ENCODE measurements around the gene VPS54.

The VPS54 gene

GRCh38 chr2:63875559-63876245 lies 143.5 kb downstream of the VPS54 start:
- H3K27me3 Mint-ChIP-seq (ENCODE audit: low read depth, poor library complexity): no peaks in the 10 kb centered on the region
- no peak overlapping the region for H3K4me3 Mint-ChIP-seq
- H3K4me1 Mint-ChIP-seq: peaks cover 16% of the 10 kb centered on the region
- DNase-seq: no peak
- peaks cover 69% of the 10 kb centered on the region for H3K36me3 Mint-ChIP-seq (ENCODE audit: low read depth)
- H3K9me3 Mint-ChIP-seq: peaks cover 21% of the 10 kb centered on the region
- no peak overlapping the region for H3K27ac Mint-ChIP-seq
- no peak for TF ChIP-seq CTCF (IDR thresholded peaks at IDR 0.05)

DNA sequence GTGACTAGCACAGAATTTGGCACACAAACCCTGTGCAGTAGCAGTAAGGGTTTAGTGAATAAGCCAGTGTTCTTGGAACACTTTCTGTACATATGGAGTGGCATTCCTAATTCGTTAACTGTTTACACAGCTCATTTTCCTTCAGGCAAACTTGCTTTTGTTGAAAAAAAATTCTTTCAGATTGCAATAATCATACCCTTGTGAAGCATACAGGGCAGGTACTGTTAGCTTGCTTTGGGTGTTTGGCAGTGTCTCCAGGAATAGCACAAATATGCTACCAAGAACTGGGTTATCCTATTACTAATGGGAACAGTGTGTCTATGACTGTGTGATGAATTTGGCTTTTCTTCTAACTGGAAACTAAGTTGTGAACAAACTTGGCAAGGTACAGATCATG lies 144.1 kb downstream of the VPS54 start:
- Mint-ChIP-seq H3K27ac (no peak overlapping the region), H3K4me3 (no peak overlapping the region), H3K27me3 (ENCODE audit: low read depth, poor library complexity) (no peaks in the 10 kb centered on the region), H3K4me1 (peaks cover 12% of the 10 kb centered on the region), H3K36me3 (ENCODE audit: low read depth) (peaks cover 69% of the 10 kb centered on the region), H3K9me3 (peaks cover 21% of the 10 kb centered on the region)
- TF ChIP-seq CTCF (IDR thresholded peaks at IDR 0.05): no peak
- no peak for DNase-seq

DNA sequence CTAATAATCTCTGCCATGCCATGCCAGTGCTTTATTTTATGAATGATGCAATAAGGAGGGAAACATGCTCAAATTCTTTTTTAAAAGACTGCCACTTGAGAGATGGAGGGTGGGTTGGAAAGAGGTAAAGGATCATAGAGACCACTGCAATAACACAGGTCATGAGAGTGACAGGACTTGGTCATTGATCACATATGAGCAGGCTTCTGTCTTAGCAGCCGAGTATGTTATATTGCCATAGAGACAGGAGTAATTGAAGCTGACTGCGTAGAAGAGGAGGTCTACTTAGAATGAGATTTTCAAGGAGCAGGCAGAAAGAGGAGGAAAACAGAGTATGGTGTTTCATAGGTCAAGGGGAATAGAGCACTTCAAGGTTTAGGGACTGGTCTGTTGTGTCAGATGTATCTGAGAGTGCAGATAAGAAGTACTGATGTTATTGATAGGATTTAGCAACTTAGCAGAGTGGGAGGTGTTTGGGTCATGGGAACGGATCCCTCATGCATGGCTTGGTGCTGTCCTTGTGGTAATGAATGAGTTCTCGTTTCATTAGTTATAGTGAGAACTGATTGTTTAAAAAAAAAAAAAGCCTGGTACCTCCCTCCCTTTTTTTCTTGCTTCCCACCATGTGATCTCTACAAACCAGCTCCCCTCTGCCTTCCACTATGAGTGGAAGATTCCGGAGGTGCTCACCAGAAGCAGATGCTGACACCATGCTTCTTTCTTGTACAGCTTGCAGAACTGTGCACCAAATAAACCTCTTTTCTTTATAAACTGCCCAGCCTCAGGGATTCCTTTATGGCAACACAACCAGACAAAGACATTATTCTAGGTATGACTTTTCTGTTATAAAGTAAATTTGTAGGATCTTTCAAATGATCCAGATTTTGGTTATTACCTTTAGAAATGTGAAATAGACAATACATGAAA lies 144.8 kb downstream of the VPS54 start:
- peaks cover 12% of the 10 kb centered on the region for H3K4me1 Mint-ChIP-seq
- no peak for TF ChIP-seq CTCF (IDR thresholded peaks at IDR 0.05)
- DNase-seq: no peak
- peaks cover 70% of the 10 kb centered on the region for H3K36me3 Mint-ChIP-seq (ENCODE audit: low read depth)
- H3K27ac Mint-ChIP-seq: peak overlapping the region; percentile 37
- peaks cover 21% of the 10 kb centered on the region for H3K9me3 Mint-ChIP-seq
- H3K27me3 Mint-ChIP-seq (ENCODE audit: low read depth, poor library complexity): no peaks in the 10 kb centered on the region
- H3K4me3 Mint-ChIP-seq: no peak overlapping the region

DNA sequence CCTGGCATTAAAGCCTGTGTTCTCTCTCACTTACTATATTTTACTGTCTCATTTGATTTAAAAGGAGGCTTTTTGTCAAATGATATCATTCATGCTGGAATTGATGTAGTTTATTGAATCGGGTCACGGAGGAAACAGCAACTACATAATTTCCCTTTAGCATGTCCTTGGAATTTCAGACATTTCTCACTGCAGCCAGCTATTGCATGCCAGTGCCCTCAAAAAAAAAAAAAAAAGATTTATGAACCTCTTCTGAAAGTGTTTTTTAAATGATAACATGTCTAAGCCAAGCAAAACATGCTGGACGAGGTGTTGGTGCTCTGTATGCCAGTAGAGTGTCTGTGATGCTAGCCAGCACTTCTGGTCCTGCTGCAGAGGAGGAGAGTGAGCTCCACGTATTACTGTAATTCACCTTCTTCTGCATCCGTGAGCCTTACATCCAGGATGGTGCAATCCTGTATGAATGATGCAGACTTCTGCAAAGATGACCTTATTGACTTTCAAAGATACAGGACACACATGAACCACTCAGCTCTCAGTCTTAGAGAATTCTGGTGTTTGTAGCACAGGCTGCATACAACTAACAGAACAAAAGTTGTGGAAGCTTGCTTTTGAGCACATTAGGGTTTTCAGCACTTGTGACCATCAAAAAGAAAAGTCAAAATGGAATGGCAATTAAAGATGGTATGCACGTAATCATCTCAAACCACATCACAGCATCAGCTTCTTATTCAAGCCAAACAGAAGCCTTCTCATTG lies 146.5 kb downstream of the VPS54 start:
- peaks cover 12% of the 10 kb centered on the region for H3K4me1 Mint-ChIP-seq
- no peak for DNase-seq
- H3K27me3 Mint-ChIP-seq (ENCODE audit: low read depth, poor library complexity): no peaks in the 10 kb centered on the region
- peaks cover 79% of the 10 kb centered on the region for H3K36me3 Mint-ChIP-seq (ENCODE audit: low read depth)
- H3K27ac Mint-ChIP-seq: no peak overlapping the region
- peaks cover 21% of the 10 kb centered on the region for H3K9me3 Mint-ChIP-seq
- H3K4me3 Mint-ChIP-seq: no peak overlapping the region
- TF ChIP-seq CTCF (IDR thresholded peaks at IDR 0.05): no peak

DNA sequence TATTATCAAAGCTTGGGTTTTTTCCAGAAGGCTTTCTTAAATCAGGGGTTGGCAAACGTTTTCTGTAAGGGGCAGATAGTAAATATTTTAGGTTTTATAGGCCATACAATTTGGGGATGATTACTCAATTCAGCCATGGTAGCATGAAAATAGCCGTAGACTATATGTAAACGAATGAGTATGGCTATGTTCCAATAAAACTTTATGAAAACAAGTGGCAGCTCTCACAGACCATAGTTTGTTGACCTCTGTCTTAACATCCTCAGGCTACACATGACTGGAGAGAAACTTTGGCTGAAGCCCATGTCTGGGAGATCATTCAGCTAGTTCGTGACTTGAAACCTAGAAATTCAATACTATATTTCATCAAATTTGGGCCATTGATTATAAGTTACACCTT lies 147.4 kb downstream of the VPS54 start:
- Mint-ChIP-seq H3K9me3 (peaks cover 21% of the 10 kb centered on the region), H3K36me3 (ENCODE audit: low read depth) (peaks cover 71% of the 10 kb centered on the region), H3K27ac (peak overlapping the region; percentile 21), H3K4me1 (peaks cover 12% of the 10 kb centered on the region), H3K27me3 (ENCODE audit: low read depth, poor library complexity) (no peaks in the 10 kb centered on the region), H3K4me3 (no peak overlapping the region)
- TF ChIP-seq CTCF (IDR thresholded peaks at IDR 0.05): no peak
- DNase-seq: no peak

All from nephron progenitor cell (in vitro differentiated cells).